NK-92 (cell line): ENCODE measurements around the gene GRK5.
"Not testable (repeated sequence)": the region's sequence is repeated elsewhere in the genome, so short reads cannot be mapped to it uniquely, and the experiment has no call there.

Experiments used
- DNase-seq: peaks from one replicate; lab custom pipeline; 2025; ENCODE audit not compliant: unreplicated experiment; lab: John Stamatoyannopoulos, UW

The GRK5 gene

GRCh38 chr10:119431034-119431772, 223.8 kb downstream of the GRK5 start:
- no peak for DNase-seq

DNA sequence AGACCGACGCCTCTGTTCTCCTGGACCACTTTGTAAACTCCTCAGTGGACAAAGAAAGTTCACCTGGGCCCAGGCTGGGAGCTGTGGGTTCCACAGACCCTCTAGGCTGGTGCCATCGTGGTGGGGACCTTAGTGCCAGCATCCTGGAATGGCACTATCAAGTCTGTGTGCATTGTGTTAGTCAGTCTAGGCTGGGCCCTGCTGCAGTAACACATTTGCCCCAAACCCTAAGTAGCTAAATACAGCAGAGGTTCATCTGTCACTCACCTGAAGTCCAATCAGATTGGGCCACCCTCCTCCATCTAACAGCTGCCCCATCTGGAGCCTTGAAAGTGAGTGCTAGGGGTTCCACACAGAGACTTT, 224.4 kb downstream of the GRK5 start:
- DNase-seq = no peak

GRCh38 chr10:119434942-119435341, 227.6 kb downstream of the GRK5 start:
- DNase-seq = not testable (repeated sequence)

- DNase-seq = no peak
These were observed 231.3 kb downstream of the GRK5 start for GRCh38 chr10:119438717-119439116.

- DNase-seq = no peak
These were observed 232.6 kb downstream of the GRK5 start for GRCh38 chr10:119439922-119440321.

DNA sequence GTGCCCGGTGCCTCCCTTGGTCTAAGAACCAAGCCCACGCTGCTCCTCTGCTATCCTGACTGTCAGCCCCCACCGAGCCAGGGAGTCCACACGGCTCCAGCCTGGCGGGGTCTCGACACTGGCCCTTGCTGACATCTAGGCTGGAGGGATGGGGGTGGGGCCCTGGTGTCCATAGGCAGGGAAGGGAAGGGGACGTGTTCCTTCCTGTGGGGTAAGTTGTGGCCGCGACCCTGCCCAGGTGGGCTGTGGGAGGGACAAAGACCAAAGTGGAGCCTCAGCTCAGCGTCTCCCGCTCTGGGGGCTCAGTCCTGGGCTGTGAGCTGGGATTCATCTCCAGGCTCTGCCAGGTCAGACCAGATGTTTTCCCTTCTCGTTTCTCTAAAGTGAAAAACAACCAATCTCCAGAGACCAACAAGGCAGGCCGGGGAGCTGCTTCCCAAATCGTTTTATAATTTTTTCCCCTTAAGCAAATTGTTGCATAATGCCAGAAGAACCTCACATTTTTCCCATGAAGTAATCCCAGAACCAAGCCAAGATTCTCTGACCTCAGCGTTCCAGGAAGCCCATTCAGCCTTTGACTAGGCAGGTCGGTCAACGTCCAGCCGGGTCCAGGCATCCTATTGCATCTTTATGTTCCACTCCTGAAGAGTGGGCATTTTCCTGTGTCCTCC, 233.9 kb downstream of the GRK5 start:
- DNase-seq = no peak

GRCh38 chr10:119441921-119442757, 234.8 kb downstream of the GRK5 start:
- DNase-seq = no peak

DNA sequence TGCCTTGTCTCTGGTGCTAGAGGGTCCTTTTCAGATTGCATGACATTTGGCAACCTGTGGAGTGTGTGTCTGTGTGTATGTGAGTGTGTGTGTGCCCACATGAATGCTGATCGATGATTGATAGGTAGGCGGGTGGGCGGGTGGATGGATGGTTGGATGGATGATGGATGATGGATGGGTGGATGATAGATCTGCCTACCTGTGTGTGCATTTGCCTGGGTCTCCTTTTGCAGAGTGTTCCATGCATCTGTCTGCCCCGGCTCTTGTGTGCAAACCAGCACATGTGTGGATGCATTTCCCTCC, 235.3 kb downstream of the GRK5 start:
- no peak for DNase-seq

DNA sequence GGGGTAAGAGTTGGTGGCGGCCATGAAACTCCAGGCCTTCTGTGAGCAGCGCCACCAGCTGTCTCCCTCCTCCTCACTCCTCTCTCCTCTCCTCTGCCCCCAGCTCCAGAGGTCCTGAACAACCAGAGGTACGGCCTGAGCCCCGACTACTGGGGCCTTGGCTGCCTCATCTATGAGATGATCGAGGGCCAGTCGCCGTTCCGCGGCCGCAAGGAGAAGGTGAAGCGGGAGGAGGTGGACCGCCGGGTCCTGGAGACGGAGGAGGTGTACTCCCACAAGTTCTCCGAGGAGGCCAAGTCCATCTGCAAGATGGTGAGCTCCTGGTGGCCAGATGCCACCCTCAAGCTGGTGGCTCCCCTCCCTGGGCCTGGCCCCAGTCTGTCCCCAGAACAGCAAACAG, 236.1 kb downstream of the GRK5 start:
- no peak for DNase-seq

DNA sequence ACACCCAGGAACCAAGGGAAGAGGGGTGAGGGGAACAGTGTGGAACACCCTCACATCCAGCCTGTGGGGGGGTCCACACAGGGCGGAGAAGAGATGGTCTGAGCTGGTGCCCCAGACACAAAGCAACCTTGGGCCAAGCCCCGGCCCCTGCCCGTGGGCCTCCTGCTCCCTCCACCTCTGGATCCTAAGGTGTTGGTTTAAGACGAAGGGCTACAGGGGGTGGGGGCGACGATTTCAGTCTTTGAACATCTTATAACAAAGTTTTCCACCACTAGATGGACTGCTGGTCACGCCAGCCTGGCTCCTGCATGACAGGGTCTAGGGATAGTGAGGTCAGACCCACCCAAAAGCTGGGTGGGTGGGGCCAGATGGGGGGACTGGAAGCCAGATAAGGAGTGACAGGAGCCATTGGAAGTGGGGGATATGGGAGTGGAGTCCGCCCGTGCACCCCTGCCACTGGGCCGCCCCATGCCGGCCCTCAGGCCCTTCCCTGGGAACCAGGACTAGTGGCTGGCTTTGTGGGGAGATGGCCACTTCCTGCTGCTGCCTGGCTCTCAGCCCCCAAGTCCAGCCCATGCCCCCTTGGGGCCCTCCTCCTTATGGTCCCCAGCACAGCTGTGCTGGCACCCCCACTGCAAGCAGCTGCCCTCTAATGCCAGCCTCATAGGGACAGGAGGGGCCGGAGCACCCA, 236.7 kb downstream of the GRK5 start:
- DNase-seq = no peak

DNA sequence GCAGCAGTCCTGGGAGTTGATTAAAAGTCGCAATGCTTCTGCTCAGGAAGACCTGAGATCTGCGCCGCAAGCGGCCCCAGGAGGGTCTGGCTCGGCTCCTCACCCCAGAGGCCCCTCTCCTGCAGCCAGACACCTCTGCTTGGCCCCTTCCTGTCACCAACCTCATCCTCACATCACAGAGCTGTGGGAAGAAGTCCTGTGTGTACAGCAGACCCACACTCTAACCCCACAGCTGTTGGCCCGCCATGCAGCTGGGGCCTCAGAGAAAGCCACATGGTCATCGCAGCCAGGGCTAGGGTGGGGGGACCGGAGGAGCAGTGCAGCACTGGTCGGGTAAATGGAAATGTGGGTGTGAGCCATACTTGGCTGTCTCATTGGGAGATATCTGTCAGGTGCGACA, 237.5 kb downstream of the GRK5 start:
- DNase-seq = no peak

DNA sequence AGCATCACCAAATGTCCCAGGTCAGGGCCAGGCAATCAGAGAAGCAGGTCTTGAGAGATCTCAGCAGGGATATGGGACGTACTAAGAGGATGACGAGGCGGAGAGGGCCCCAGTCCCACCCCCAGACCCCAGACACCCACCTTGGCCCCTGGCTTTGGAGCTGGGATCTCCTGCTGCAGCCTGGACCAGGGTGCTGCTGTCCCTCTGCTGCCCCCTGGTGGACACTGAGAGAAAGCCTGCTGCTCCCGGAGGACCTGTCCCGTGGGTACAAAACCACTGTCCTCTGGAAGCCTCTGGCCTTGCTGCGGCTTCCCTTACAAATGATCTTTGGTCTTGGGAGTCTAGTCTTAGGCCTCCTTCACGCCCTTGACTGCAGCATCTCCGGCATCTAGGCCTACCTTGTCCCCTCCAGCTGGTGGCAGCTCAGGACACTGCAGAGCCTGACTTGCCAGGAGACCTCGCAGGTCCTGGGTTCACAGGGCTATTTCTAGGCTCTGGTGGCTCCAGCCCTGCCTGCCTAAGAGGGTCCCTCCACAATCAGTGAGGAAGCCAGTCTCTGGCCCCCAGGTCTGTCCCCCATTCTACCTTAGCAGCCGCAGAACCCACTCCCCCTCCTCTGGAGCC, 238.1 kb downstream of the GRK5 start:
- DNase-seq = no peak

GRCh38 chr10:119445935-119446317, 238.6 kb downstream of the GRK5 start:
- no peak for DNase-seq

- DNase-seq = no peak
These were observed 239.3 kb downstream of the GRK5 start for GRCh38 chr10:119446441-119447277.

DNA sequence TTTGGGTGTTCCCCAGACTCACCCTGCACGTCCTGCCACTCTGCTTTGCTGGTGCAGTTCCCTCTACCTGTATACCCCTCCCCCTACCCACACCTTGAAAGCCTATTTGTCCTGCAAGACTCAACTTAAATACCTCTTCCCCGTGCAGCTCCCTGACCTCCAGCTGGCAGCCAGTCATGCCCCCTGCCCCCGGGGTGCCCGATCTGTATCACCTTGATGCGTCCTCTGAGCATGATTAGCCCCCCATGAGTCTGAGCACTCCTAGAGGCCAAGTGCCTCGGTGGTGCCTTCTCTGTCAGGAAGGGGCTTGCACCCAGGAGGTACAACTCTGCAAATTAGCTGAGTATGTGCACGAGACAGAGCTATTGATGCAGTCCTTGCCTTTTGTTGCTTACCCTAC, 240.1 kb downstream of the GRK5 start:
- DNase-seq = no peak

- DNase-seq = no peak
These were observed 240.6 kb downstream of the GRK5 start for GRCh38 chr10:119447823-119448546.

- DNase-seq = no peak
These were observed 241.5 kb downstream of the GRK5 start for GRCh38 chr10:119448628-119449584.

GRCh38 chr10:119449760-119450461, 242.5 kb downstream of the GRK5 start:
- no peak for DNase-seq
